MM.1S (cell line): ENCODE results near the gene HIGD2B.
"Not testable (repeated sequence)": the region's sequence is repeated elsewhere in the genome, so short reads cannot be mapped to it uniquely, and the experiment has no call there.

Source experiments
- DNase-seq: peaks from one replicate; pipeline ENCODE4 v3.0.0-alpha.2; 2015
- H2AFZ ChIP-seq: fragments of 300-600 bp; sonication (generic); 2 replicates; pipeline ENCODE4 v1.6.0; 2016; ENCODE audit warnings: antibody characterized with exemption, low read length
- H3F3A ChIP-seq: fragments of 300-600 bp; sonication (generic); 2 replicates; pipeline ENCODE4 v1.6.1; 2016; ENCODE audit warnings: mild to moderate bottlenecking, antibody characterized with exemption, low read length, moderate library complexity, mixed read lengths; ENCODE audit not compliant: insufficient read depth
- H3K27ac ChIP-seq: fragments of 300-600 bp; sonication (generic); 2 replicates; pipeline ENCODE4 v1.5.1; 2016; ENCODE audit warnings: mild to moderate bottlenecking, low read length
- H3K27me3 ChIP-seq: fragments of 300-600 bp; sonication (generic); replicated peaks from 2 replicates; pipeline ENCODE4 v1.6.0; 2016; ENCODE audit warnings: low read length; ENCODE audit not compliant: insufficient read depth
- H3K36me3 ChIP-seq: fragments of 300-600 bp; sonication (generic); replicated peaks from 2 replicates; pipeline ENCODE4 v1.6.1; 2016; ENCODE audit warnings: mild to moderate bottlenecking, low read length, mixed read lengths; ENCODE audit not compliant: insufficient read depth
- H3K4me1 ChIP-seq: fragments of 300-600 bp; sonication (generic); 2 replicates; pipeline ENCODE4 v1.6.1; 2016; ENCODE audit warnings: low read length, mixed read lengths
- H3K4me2 ChIP-seq: fragments of 300-600 bp; sonication (generic); 2 replicates; pipeline ENCODE4 v1.6.0; 2016; ENCODE audit warnings: low read depth, low read length
- H3K4me3 ChIP-seq: fragments of 300-600 bp; sonication (generic); 2 replicates; pipeline ENCODE4 v1.5.1; 2016; ENCODE audit warnings: low read length, mixed read lengths
- H3K79me2 ChIP-seq: fragments of 300-600 bp; sonication (generic); 2 replicates; pipeline ENCODE4 v1.6.1; 2016; ENCODE audit warnings: mixed run types, low read length, mixed read lengths
- H3K9ac ChIP-seq: fragments of 300-600 bp; sonication (generic); 2 replicates; pipeline ENCODE4 v1.6.1; 2016; ENCODE audit warnings: low read length, mixed read lengths
- H3K9me2 ChIP-seq: fragments of 300-600 bp; sonication (generic); replicated peaks from 2 replicates; pipeline ENCODE4 v1.6.1; 2016; ENCODE audit warnings: mild to moderate bottlenecking, low read length, mixed read lengths; ENCODE audit not compliant: insufficient read depth
- H3K9me3 ChIP-seq: fragments of 300-600 bp; sonication (generic); replicated peaks from 2 replicates; pipeline ENCODE4 v1.6.1; 2016; ENCODE audit warnings: mild to moderate bottlenecking, low read length, mixed read lengths; ENCODE audit not compliant: insufficient read depth
- H4K20me1 ChIP-seq: fragments of 300-600 bp; sonication (generic); 2 replicates; pipeline ENCODE4 v1.6.1; 2016; ENCODE audit warnings: mild to moderate bottlenecking, low read length, moderate library complexity, mixed read lengths; ENCODE audit not compliant: insufficient read depth
- CTCF ChIP-seq: fragments of 300-600 bp; sonication (generic); IDR thresholded peaks from 2 replicates; pipeline ENCODE4 v1.5.1; 2016; ENCODE audit warnings: antibody characterized with exemption, low read length, mixed read lengths
- EZH2 ChIP-seq: fragments of 300-600 bp; sonication (generic); optimal IDR thresholded peaks from 2 replicates; pipeline ENCODE3; 2017; ENCODE audit warnings: low read depth, mild to moderate bottlenecking, antibody characterized with exemption, low read length, mixed read lengths
- EZH2phosphoT487 ChIP-seq: fragments of 300-600 bp; sonication (generic); IDR thresholded peaks from 2 replicates; pipeline ENCODE4 v1.6.1; 2018; ENCODE audit warnings: antibody characterized with exemption, low read length

Gene HIGD2B

DNA sequence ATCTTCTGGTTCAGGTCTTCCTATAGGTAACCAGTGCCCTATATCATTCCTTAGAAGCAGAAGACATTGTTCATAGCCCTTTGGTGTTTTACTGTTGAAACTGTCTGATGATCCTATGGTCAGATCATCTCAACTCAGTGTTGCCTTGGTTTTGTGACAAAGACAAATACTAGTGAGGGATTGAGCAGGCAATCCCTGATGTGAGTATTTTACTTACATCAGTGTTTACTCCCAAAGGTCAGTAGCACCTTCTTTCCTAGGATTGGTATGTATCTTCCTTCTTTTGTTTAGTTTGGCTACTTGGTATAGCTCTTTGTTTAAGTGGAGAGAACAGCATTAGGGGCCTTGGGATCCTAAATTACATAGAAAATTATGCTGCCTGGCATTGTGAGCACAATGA is 41.2 kb upstream of the HIGD2B start:
- no peaks in the 10 kb centered on the region for H3K36me3 ChIP-seq
- TF ChIP-seq EZH2phosphoT487, result no peak
- no peak for TF ChIP-seq CTCF
- no peak for TF ChIP-seq EZH2

DNA sequence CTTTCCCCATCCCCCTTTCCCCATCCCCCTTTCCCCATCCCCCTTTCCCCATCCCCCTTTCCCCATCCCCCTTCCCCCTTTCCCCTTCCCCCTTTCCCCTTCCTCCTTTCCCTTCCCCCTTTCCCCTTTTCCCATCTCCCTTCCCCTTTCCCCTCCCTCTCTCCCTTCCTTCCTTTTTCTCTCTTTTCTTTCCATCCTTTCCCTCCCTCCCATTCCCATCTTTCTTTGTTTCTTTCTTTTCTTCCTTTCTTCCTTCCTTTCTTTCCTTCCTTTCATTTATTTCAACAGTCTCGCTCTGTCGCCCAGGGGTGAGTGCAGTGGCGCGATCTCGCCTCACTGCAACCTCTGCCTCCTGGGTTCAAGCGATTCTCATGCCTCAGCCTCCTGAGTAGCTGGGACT is 39.9 kb upstream of the HIGD2B start:
- H3K36me3 ChIP-seq, H3K9ac ChIP-seq, H3K4me2 ChIP-seq, H3F3A ChIP-seq, H3K27me3 ChIP-seq, H4K20me1 ChIP-seq, H3K27ac ChIP-seq, H3K9me3 ChIP-seq, H2AFZ ChIP-seq, H3K79me2 ChIP-seq, DNase-seq, H3K4me3 ChIP-seq, H3K9me2 ChIP-seq: not testable (repeated sequence)
- H3K4me1 ChIP-seq, result peaks cover 12% of the 10 kb centered on the region

More for the DNA sequence above, 41.2 kb upstream of the HIGD2B start:
- Histone ChIP-seq H4K20me1 (no peaks in the 10 kb centered on the region), H3K9me3 (no peaks in the 10 kb centered on the region), H3K4me2 (no peak overlapping the region), H3K27ac (no peak overlapping the region), H3K4me3 (no peak overlapping the region), H3K79me2 (no peaks in the 10 kb centered on the region), H3K4me1 (peaks cover 9% of the 10 kb centered on the region), H3K9me2 (no peaks in the 10 kb centered on the region), H2AFZ (no peak overlapping the region), H3K9ac (no peak overlapping the region), H3K27me3 (no peaks in the 10 kb centered on the region), H3F3A (no peaks in the 10 kb centered on the region)
- no peak for DNase-seq

DNA sequence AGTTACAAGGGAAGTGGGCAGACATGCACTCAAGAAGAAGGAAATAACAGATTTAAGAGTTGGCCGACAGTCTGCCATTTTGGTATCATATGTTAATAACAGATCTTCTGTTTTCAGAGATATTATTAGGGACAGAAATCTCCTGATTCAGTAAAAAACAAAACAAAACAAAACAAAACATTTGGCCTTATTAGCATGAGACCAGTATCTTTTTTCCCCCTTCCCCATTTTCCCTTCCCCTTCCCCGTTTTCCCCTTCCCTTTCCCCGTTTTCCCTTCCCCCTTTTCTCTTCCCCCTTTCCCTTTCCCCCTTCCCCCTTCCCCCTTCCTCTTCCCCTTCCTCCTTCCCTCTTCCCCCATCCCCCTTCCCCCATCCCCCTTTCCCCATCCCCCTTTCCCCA is 39.5 kb upstream of the HIGD2B start:
- no peaks in the 10 kb centered on the region for H3K9me3 ChIP-seq
- H3K4me3 ChIP-seq, result no peak overlapping the region
- DNase-seq, result no peak
- H3F3A ChIP-seq, result no peaks in the 10 kb centered on the region
- TF ChIP-seq EZH2phosphoT487, result no peak
- no peak for TF ChIP-seq CTCF
- no peak for TF ChIP-seq EZH2
- H3K36me3 ChIP-seq, result no peaks in the 10 kb centered on the region
- H3K4me2 ChIP-seq, result no peak overlapping the region
- no peaks in the 10 kb centered on the region for H3K9me2 ChIP-seq
- no peaks in the 10 kb centered on the region for H3K27me3 ChIP-seq
- peaks cover 12% of the 10 kb centered on the region for H3K4me1 ChIP-seq
- no peak overlapping the region for H3K9ac ChIP-seq
- H3K79me2 ChIP-seq, result no peaks in the 10 kb centered on the region
- no peak overlapping the region for H2AFZ ChIP-seq
- H3K27ac ChIP-seq, result no peak overlapping the region
- H4K20me1 ChIP-seq, result no peaks in the 10 kb centered on the region

DNA sequence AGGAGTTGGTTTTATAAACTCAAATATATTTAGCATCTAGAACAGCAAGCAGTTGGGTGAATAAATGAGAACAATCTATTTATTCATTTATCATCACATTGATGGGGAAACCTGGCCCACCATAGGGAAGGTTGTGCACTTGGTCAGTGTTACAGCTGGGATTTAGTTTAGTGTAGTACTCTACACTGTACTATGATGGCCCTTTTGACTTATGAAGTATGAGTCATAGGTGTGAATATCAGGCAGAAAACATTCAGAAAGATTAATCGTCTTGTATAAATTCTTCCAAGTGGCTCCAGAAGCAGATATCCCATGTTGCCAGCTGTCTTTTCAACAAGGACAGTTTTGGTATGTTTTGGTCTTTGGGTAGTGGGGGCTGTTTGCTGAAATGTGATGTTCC is 38.0 kb upstream of the HIGD2B start:
- TF ChIP-seq EZH2, result no peak
- TF ChIP-seq EZH2phosphoT487, result no peak
- no peak for TF ChIP-seq CTCF

More for the DNA sequence above, 38.0 kb upstream of the HIGD2B start:
- no peak overlapping the region for H3K27ac ChIP-seq
- DNase-seq, result no peak
- no peaks in the 10 kb centered on the region for H3F3A ChIP-seq
- H3K79me2 ChIP-seq, result no peaks in the 10 kb centered on the region
- H2AFZ ChIP-seq, result no peak overlapping the region
- H4K20me1 ChIP-seq, result no peaks in the 10 kb centered on the region
- no peak overlapping the region for H3K4me3 ChIP-seq
- H3K4me1 ChIP-seq, result peaks cover 12% of the 10 kb centered on the region
- no peaks in the 10 kb centered on the region for H3K36me3 ChIP-seq
- H3K27me3 ChIP-seq, result no peaks in the 10 kb centered on the region
- no peaks in the 10 kb centered on the region for H3K9me3 ChIP-seq
- no peak overlapping the region for H3K4me2 ChIP-seq
- H3K9me2 ChIP-seq, result no peaks in the 10 kb centered on the region
- no peak overlapping the region for H3K9ac ChIP-seq
